Gastroesophageal sphincter (tissue), 3 donors: Measurements from ENCODE around the gene OAS1.

Experiments used
- CTCF ChIP-seq, 4 experiments: fragments of 200-600 bp in 2 of 4; fragments of 450-650 bp in 2 of 4; sonication (generic) in 1 of 4; IDR thresholded peaks; one replicate each; pipeline ENCODE4 v1.5.1; 2017 to 2019; ENCODE audit warnings: antibody characterized with exemption in 4 of 4, mild to moderate bottlenecking in 2 of 4, moderate library complexity in 2 of 4
- EP300 ChIP-seq: sonication (generic); formaldehyde crosslinking; IDR thresholded peaks from one replicate; pipeline ENCODE4 v1.6.1; 2017; ENCODE audit warnings: antibody characterized with exemption, mild to moderate bottlenecking
- POLR2A ChIP-seq, 2 donors: fragments of 450-650 bp; IDR thresholded peaks; one replicate each; pipeline ENCODE4 v1.6.1; 2017; ENCODE audit warnings: antibody characterized with exemption in 2 of 2, mild to moderate bottlenecking in 2 of 2, moderate library complexity in 1 of 2
- POLR2AphosphoS5 ChIP-seq: sonication (generic); formaldehyde crosslinking; IDR thresholded peaks from one replicate; pipeline ENCODE4 v1.6.1; 2017; ENCODE audit warnings: antibody characterized with exemption

DNA sequence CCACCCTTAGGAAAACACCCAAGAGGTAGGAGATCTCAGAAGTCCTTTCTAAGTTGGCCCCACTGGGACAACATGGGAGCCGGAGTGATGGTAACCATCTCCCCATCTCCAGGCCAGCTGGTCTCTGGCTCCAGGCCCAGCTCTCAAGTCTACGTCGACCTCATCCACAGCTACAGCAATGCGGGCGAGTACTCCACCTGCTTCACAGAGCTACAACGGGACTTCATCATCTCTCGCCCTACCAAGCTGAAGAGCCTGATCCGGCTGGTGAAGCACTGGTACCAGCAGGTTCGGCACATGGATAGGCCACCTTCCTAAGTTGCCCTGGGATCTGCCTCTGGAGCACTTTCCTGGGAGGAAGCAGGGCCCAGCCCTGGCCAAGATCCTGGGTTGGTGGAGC, 60.5 kb downstream of the OAS1 start:
- no peak for TF ChIP-seq CTCF (IDR thresholded peaks at IDR 0.05)
- no peak for TF ChIP-seq POLR2A (IDR thresholded peaks at IDR 0.05)
- TF ChIP-seq POLR2AphosphoS5 = no peak
- no peak for TF ChIP-seq EP300
